Aorta (tissue), 5 donors: ENCODE data around the gene FARSA. TPM values are rescaled to one million over a fixed set of nuclear protein-coding genes. Genes with fewer than 3 reads are reported as not detected.

Source experiments
- ATAC-seq: fragments of 200-7000 bp; cut with Tn5 transposase; one replicate; pipeline ENCODE4 v1.9.1; 2022; ENCODE audit warnings: moderate library complexity; ENCODE audit not compliant: low FRiP score
- DNase-seq, 2 donors: peaks; one replicate each; pipeline ENCODE4 v3.0.0-alpha.2; 2020
- H3K27ac ChIP-seq, 2 donors: one replicate each; pipeline ENCODE4 v1.5.1; 2013; ENCODE audit warnings: low read length in 2 of 2, mild to moderate bottlenecking in 2 of 2, moderate library complexity in 2 of 2, control low read depth in 1 of 2, inconsistent platforms in 1 of 2, low read depth in 1 of 2
- H3K27me3 ChIP-seq, 2 donors: one replicate each; pipeline ENCODE4 v1.6.1; 2013; ENCODE audit warnings: control low read depth in 1 of 2, low read length in 1 of 2, mild to moderate bottlenecking in 1 of 2, moderate library complexity in 1 of 2; ENCODE audit not compliant: insufficient read depth in 2 of 2, control insufficient read depth in 1 of 2
- H3K36me3 ChIP-seq, 2 donors: one replicate each; pipeline ENCODE4 v1.6.1; 2013; ENCODE audit warnings: control low read depth in 1 of 2, low read length in 1 of 2, mild to moderate bottlenecking in 1 of 2; ENCODE audit not compliant: insufficient read depth in 2 of 2, control insufficient read depth in 1 of 2
- H3K4me1 ChIP-seq, 2 donors: one replicate each; pipeline ENCODE4 v1.6.1; 2013; ENCODE audit warnings: low read length in 2 of 2, control low read depth in 1 of 2, mild to moderate bottlenecking in 1 of 2, moderate library complexity in 1 of 2; ENCODE audit not compliant: insufficient read depth in 2 of 2, control insufficient read depth in 1 of 2
- H3K4me3 ChIP-seq, 2 donors: one replicate each; pipeline ENCODE4 v1.5.1; 2013; ENCODE audit warnings: low read length in 2 of 2, control low read depth in 1 of 2, mild to moderate bottlenecking in 1 of 2
- H3K9me3 ChIP-seq: one replicate; pipeline ENCODE4 v1.6.1; 2013; ENCODE audit warnings: mild to moderate bottlenecking, low read length; ENCODE audit not compliant: control insufficient read depth
- WGBS, 2 donors: extraction: QIAGEN DNeasy Blood & Tissue Kit; methylation state at CpG; one replicate each; pipeline ENCODE4 v1.1.7; 2013; 5-methylcytosine and 5-hydroxymethylcytosine counted together
- intact Hi-C, 2 donors: fragments of 100-400 bp; cut with DNase I; formaldehyde crosslinking; loops; one replicate each; pipeline versions ENCODE4 v1.14.2 to v1.15.0; 2022
- polyA plus RNA-seq, 2 donors: library from polyadenylated mRNA; stranded (reverse); fragments of 200-250 nt; gene quantifications; one replicate each; pipeline ENCODE4 v1.2.3, GENCODE V29; 2013
- total RNA-seq, 2 donors: library from RNA; stranded (reverse); fragmentation: NEBNext Ultra II Directional; extraction: Animal tissue kit (Norgen Biotek cat#: 25700); gene quantifications; one replicate each; pipeline ENCODE4 v1.2.1, GENCODE V29; 2021
- donor health status: healthy with polysubstance abuse.
- donor health status: Bipolar disorder and iron deficiency.
- donor health status: DM: no; HTN: no; CAD: no.
- donor health status: DM: no; HTN: no; CAD: no.
- donor health status: DM: yes; HTN: yes; CAD: no.

The FARSA gene
- total and polyA plus RNA-seq, 4 donors: 19.7 to 31.4 (median 25.2) TPM

DNA sequence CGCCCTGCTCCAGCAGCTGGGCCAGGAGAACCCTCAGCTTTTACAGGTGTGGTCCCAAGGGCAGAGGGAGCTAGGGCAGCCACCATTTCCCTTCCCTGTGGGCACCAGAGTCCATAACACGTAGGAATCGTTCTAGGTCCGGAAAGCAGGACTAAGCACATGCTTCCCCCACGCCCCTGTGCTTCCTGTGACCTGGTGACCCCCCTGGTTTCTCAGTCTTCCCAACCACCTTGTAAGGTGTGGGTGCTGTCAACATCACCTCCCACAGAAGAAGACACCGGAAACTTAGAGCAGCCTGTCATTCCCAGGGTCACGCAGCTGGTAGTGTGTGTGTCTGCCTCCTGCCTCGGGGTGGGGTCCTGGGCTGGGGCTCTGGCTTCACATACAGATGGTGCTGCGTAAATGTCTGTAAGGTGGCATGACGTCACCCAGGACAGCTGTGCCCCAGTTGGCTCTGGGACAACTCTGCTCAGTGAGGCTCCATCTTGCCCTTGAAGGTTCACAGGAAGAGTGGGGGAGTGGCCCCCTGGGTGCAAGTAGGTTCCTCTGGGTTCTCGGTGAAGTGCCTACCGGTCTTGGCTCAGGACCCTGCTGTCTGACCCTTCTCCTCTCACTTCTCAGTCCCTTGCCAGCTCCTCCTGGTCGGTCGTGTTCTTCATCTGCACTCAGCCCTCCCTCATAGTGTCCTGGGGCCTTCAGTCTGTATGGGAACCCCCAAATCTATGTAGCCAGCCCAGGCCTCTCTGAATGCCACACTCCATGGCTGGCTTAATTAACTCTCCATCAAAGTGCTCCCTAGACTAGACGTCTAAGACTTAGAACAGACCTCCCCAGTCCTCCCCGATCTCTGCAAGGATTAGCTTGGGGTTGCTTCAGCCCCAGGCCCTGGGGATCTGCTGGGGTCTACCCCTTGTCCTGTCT lies 16.1 kb upstream of the FARSA start:
- no peaks in the 10 kb centered on the region for H3K9me3 ChIP-seq
- DNase-seq (no peak), ATAC-seq (no peak)
- H3K36me3 ChIP-seq: peaks cover 0 to 13% of the 10 kb centered on the region in 2 donors
- no peaks in the 10 kb centered on the region for H3K4me1 ChIP-seq
- H3K27ac ChIP-seq: no peak overlapping the region
- H3K4me3 ChIP-seq: no peak overlapping the region
- no peaks in the 10 kb centered on the region for H3K27me3 ChIP-seq
- 77 to 78% methylated on average over 16 of the region's 16 CpGs for WGBS, 2 donors
- intact Hi-C loops: no loop called here

DNA sequence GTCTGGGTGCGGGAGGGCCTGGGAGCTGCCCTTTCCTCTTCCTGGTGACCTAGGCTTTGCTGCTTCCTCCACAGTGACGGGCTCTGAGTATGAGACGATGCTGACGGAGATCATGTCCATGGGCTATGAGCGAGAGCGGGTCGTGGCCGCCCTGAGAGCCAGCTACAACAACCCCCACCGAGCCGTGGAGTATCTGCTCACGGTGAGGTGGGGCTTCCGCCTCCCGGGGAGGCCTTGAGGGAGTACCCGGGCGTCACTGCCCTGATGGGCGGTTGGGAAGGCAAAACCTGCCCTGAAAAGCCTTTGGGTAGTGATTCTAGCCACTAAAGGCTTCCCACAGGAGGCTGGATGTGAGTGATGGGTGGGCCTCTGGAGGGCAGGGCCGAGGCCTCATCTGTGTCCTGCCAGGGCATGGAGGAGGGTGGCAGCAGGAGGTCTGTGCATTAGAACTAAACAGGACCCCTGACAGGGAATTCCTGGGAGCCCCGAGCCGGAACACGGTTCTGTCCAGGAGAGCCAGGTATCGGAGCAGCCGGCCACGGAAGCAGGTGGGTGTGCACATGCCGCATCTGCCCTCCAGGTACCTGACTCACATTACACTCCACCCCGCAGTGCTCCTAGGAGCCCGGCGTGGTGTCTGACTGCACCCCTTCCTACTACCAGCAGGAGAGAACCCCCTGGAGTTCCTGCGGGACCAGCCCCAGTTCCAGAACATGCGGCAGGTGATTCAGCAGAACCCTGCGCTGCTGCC lies 15.3 kb upstream of the FARSA start:
- Histone ChIP-seq H3K27ac (no peak overlapping the region), H3K4me3 (no peak overlapping the region)
- WGBS, 2 donors: 88 to 97% methylated on average over 30 of the region's 30 CpGs

DNA sequence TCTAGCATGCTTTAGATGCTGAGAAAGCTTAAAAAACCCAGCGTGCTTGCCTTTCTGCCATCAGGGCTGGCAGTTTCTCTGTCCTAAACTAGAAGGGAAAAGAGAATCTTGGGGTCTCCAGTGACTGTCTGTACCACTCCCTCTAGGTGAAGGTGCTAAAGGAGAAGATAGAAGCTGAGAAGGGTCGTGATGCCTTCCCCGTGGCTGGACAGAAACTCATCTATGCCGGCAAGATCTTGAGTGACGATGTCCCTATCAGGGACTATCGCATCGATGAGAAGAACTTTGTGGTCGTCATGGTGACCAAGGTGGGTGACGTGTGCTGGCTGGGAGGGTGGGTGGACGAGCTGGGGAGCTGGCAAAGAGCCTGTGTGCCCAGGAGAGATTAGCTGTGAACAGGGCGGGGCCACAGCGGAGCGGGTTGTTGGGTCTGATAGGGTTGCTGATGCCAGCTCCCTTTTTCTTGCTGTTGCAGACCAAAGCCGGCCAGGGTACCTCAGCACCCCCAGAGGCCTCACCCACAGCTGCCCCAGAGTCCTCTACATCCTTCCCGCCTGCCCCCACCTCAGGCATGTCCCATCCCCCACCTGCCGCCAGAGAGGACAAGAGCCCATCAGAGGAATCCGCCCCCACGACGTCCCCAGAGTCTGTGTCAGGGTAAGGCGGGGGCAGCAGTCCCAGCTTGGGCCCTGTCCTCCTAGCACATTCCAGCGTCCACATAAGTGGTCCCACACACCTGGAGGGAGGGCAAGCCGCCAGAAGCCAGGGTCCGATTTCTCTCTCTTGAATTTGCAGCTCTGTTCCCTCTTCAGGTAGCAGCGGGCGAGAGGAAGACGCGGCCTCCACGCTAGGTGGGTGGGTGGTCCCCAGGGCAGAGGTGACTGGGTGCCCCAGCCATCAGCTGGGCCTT lies 14.4 kb upstream of the FARSA start:
- H3K27ac ChIP-seq: no peak overlapping the region
- 80 to 83% methylated on average over 28 of the region's 28 CpGs for WGBS, 2 donors
- H3K27me3 ChIP-seq: no peaks in the 10 kb centered on the region
- no peaks in the 10 kb centered on the region for H3K9me3 ChIP-seq
- no peak for ATAC-seq
- H3K4me1 ChIP-seq: no peaks in the 10 kb centered on the region
- H3K36me3 ChIP-seq: peaks cover 3 to 15% of the 10 kb centered on the region in 2 donors
- H3K4me3 ChIP-seq: no peak overlapping the region
- DNase-seq: peak in 1 of 2 donors; percentile 76
- intact Hi-C loops: no loop called here

More for the DNA sequence above, 15.3 kb upstream of the FARSA start:
- Histone ChIP-seq H3K4me1 (no peaks in the 10 kb centered on the region), H3K36me3 (peaks cover 0 to 11% of the 10 kb centered on the region in 2 donors), H3K9me3 (no peaks in the 10 kb centered on the region), H3K27me3 (no peaks in the 10 kb centered on the region)
- ATAC-seq (no peak), DNase-seq (no peak)
- intact Hi-C loops: no loop called here

DNA sequence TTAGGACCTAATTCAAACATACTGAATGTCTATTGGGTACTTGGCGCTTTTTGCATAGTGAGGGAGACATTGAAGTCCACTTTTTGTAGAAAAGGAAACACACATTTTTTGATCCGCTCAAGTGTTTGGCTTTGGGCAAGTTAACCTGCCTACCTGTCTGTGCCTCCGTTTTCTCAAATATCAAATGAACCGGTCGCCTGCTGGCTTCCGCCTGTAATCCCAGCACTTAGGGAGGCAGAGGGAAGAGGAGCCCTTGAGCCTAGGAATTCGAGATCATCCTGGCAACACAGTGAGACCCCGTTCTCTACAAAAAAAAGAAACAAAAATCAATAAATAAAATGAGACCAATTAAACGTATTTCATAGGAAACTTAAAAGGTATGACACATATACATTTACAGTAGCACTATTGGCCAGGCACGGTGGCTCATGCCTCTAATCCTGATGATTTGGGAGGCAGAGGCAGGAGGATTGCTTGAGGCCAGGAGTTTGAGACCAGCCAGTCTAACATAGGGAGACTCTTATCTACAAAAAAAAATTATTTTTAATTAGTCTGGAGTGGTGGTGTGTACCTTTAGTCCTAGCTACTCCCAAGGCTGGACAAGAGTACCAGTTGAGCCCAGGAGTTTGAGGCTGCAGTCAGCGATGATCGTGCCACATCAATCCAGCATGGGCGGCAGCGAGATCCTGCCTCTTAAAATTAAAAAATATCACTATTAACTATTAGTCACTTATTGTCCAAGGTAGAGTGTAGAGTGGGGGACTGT lies 13.4 kb upstream of the FARSA start:
- Histone ChIP-seq H3K4me3 (peak overlapping the region in 1 of 2 donors; percentile 80), H3K27me3 (no peaks in the 10 kb centered on the region), H3K9me3 (no peaks in the 10 kb centered on the region), H3K4me1 (no peaks in the 10 kb centered on the region), H3K27ac (no peak overlapping the region), H3K36me3 (peaks cover 3 to 15% of the 10 kb centered on the region in 2 donors)
- ATAC-seq (no peak), DNase-seq (no peak)
- 52 to 56% methylated on average over 14 of the region's 14 CpGs for WGBS, 2 donors
- intact Hi-C loops: no loop called here

DNA sequence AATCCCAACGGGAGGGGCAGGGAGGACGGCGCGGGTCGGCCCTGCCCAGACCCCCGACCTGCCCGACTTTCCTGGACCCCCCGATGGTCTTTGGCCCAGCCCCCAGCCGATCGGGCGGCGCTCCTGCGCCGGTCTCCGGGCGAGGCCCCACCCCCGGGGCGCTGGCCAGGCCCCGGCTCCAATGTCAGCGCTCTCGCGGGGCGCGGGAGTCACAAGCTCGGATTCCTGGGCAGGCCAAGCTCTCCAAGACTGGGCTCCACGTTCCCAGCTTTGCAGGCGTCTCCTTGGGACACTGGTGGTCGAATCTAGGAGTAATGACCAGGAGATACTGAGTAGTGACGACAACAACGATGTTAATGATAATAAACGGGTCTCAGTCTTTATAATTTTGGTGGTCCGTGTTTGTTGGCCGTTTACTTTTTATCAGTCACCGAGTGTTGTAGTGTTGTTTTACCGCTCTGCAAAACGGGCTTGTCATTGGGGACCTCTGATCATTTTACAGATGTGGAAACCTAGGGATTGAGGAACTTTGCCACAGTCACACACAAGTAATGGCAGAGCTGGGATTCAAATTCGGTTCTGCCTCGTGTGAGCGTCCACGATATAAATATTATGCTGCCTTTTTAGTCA lies 12.7 kb upstream of the FARSA start:
- Histone ChIP-seq H3K9me3 (no peaks in the 10 kb centered on the region), H3K4me1 (no peaks in the 10 kb centered on the region), H3K4me3 (peak overlapping the region; percentile 80 to 91), H3K27ac (peak overlapping the region; percentile 68), H3K27me3 (no peaks in the 10 kb centered on the region), H3K36me3 (peaks cover 3 to 17% of the 10 kb centered on the region in 2 donors)
- ATAC-seq: peak; percentile 79
- WGBS, 2 donors: 0% methylated on average over 36 to 40 of the region's 40 CpGs
- intact Hi-C loops: no loop called here
- peak; percentile 84 to 92 for DNase-seq

DNA sequence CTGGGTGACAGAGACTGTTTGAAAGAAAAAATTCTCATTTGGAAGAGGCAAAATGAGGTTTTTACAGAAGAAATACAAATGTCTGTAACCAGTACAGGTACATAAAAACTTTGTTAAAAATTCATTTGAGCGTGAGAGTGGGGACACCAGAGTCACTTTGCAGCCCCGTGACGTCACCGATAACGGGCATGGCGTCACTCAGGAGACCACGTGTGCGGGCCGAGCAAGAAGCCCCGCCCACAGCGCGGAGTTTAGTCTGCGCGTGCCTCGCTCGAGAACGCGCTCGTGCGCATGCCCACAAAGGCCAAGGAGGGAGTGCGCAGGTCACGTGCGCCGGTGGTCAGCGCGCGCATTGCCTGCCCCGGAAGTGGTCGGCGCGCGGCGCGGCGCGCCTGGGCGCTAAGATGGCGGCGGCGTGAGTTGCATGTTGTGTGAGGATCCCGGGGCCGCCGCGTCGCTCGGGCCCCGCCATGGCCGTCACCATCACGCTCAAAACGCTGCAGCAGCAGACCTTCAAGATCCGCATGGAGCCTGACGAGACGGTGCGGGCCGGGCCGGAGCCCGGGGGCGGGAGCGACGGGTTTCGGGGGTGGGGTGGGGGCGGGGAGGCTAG lies 12.1 kb upstream of the FARSA start, which contains the start of gene RAD23A:
RAD23A (plus strand) TSS at position 384 of the 613 bp plus-strand sequence; CDS start at position 471, 87 bp downstream.
- intact Hi-C loops: no loop called here
- Histone ChIP-seq H3K27ac (peak within 1 kb of the TSS; percentile 68 to 73), H3K4me3 (peak within 1 kb of the TSS; percentile 80 to 91), H3K36me3 (peaks cover 5 to 17% of the 10 kb centered on the region in 2 donors), H3K27me3 (no peaks in the 10 kb centered on the region), H3K4me1 (no peaks in the 10 kb centered on the region), H3K9me3 (no peaks in the 10 kb centered on the region)
- peak; percentile 97 for ATAC-seq
- peak; percentile 98 to 100 for DNase-seq
- WGBS, 2 donors: 1% methylated on average over 59 to 62 of the region's 62 CpGs

DNA sequence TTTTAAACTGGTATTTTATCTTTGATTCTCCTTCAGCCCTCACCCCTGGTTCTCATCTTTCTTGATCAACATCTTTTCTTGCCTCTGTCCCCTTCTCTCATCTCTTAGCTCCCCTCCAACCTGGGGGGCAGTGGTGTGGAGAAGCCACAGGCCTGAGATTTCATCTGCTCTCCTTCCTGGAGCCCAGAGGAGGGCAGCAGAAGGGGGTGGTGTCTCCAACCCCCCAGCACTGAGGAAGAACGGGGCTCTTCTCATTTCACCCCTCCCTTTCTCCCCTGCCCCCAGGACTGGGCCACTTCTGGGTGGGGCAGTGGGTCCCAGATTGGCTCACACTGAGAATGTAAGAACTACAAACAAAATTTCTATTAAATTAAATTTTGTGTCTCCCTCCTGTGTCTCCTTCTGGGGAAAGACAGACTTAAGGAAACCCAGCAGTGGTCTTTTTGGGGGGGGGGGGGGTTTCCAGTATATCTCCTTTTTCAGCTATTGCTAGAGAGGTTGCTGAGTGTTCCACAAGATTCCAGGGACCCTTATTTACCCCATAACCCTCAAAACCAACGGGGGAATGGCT lies 10.7 kb upstream of the FARSA start:
- Histone ChIP-seq H3K4me3 (no peak overlapping the region), H3K27me3 (no peaks in the 10 kb centered on the region), H3K27ac (no peak overlapping the region), H3K9me3 (no peaks in the 10 kb centered on the region), H3K36me3 (peaks cover 8 to 15% of the 10 kb centered on the region in 2 donors), H3K4me1 (no peaks in the 10 kb centered on the region)
- intact Hi-C loops: no loop called here
- DNase-seq: no peak
- ATAC-seq: no peak
- WGBS, 2 donors: 70 to 71% methylated on average over 2 of the region's 2 CpGs
